Activated naive CD8-positive, alpha-beta T cell treated with anti-CD3 and anti-CD28 coated beads for 36 hours (primary cell): ENCODE results near the gene TMEM139. TPM values are rescaled to one million over a fixed set of nuclear protein-coding genes. Genes with fewer than 3 reads are reported as not detected.

Experiments used
- DNase-seq: peaks from one replicate; pipeline ENCODE4 v3.0.0; 2021
- H3K27ac Mint-ChIP-seq: one replicate; pipeline ENCODE4 v1.8.0; 2022; ENCODE audit warnings: mild to moderate bottlenecking, moderate library complexity, mixed read lengths
- H3K27me3 Mint-ChIP-seq: one replicate; pipeline ENCODE4 v1.8.0; 2022; ENCODE audit warnings: mild to moderate bottlenecking, mixed read lengths
- H3K36me3 Mint-ChIP-seq: one replicate; pipeline ENCODE4 v1.8.0; 2021; ENCODE audit warnings: mild to moderate bottlenecking, mixed read lengths
- H3K4me1 Mint-ChIP-seq: one replicate; pipeline ENCODE4 v1.8.0; 2021; ENCODE audit warnings: mixed read lengths
- H3K4me3 Mint-ChIP-seq: one replicate; pipeline ENCODE4 v1.8.0; 2022; ENCODE audit warnings: mild to moderate bottlenecking, moderate library complexity, mixed read lengths
- H3K9me3 Mint-ChIP-seq: one replicate; pipeline ENCODE4 v1.8.0; 2022; ENCODE audit warnings: mixed read lengths
- total RNA-seq, 2 experiments: library from RNA; stranded (reverse); gene quantifications; one replicate each; pipeline ENCODE4 v1.2.3, GENCODE V29; 2021

The TMEM139 gene
- total RNA-seq, result 1 to 10 TPM; 2.3 to 2.7 TPM

- DNase-seq, result no peak
- H3K4me1 Mint-ChIP-seq, result peaks cover 28% of the 10 kb centered on the region
- H3K27ac Mint-ChIP-seq, result no peak within 1 kb of the TSS
- H3K27me3 Mint-ChIP-seq, result no peaks in the 10 kb centered on the region
- H3K9me3 Mint-ChIP-seq, result peaks cover 3% of the 10 kb centered on the region
- peaks cover 14% of the 10 kb centered on the region for H3K36me3 Mint-ChIP-seq
- no peak within 1 kb of the TSS for H3K4me3 Mint-ChIP-seq
These were observed at the start of gene TMEM139 for GRCh38 chr7:143284591-143285469. Gene TMEM139 (plus strand): TSS chr7:143284958. CDS start chr7:143285958, 1,000 bp downstream.

- Mint-ChIP-seq H3K4me3 (no peak overlapping the region), H3K9me3 (peaks cover 14% of the 10 kb centered on the region), H3K27ac (no peak overlapping the region), H3K27me3 (peaks cover 8% of the 10 kb centered on the region), H3K4me1 (peaks cover 3% of the 10 kb centered on the region), H3K36me3 (peaks cover 7% of the 10 kb centered on the region)
- DNase-seq, result no peak
These were observed 49.2 kb upstream of the TMEM139 start for GRCh38 chr7:143235561-143235960.

GRCh38 chr7:143236408-143236990, 48.3 kb upstream of the TMEM139 start:
- Mint-ChIP-seq H3K4me3 (no peak overlapping the region), H3K36me3 (peaks cover 7% of the 10 kb centered on the region), H3K4me1 (peaks cover 7% of the 10 kb centered on the region), H3K9me3 (peaks cover 14% of the 10 kb centered on the region), H3K27ac (no peak overlapping the region), H3K27me3 (peaks cover 8% of the 10 kb centered on the region)
- DNase-seq, result no peak

GRCh38 chr7:143237366-143237765, 47.4 kb upstream of the TMEM139 start:
- Mint-ChIP-seq H3K4me3 (no peak overlapping the region), H3K4me1 (peaks cover 7% of the 10 kb centered on the region), H3K36me3 (peaks cover 7% of the 10 kb centered on the region), H3K27me3 (peaks cover 8% of the 10 kb centered on the region), H3K27ac (no peak overlapping the region), H3K9me3 (peaks cover 14% of the 10 kb centered on the region)
- DNase-seq, result no peak

GRCh38 chr7:143238289-143238980, 46.3 kb upstream of the TMEM139 start:
- DNase-seq, result no peak
- Mint-ChIP-seq H3K36me3 (peaks cover 7% of the 10 kb centered on the region), H3K9me3 (peaks cover 14% of the 10 kb centered on the region), H3K27me3 (peaks cover 8% of the 10 kb centered on the region), H3K4me1 (peaks cover 7% of the 10 kb centered on the region), H3K4me3 (no peak overlapping the region), H3K27ac (no peak overlapping the region)

GRCh38 chr7:143239813-143240212, 44.9 kb upstream of the TMEM139 start:
- Mint-ChIP-seq H3K36me3 (peaks cover 7% of the 10 kb centered on the region), H3K27me3 (peaks cover 8% of the 10 kb centered on the region), H3K4me1 (peaks cover 20% of the 10 kb centered on the region), H3K27ac (no peak overlapping the region), H3K9me3 (peaks cover 14% of the 10 kb centered on the region), H3K4me3 (no peak overlapping the region)
- DNase-seq, result no peak

GRCh38 chr7:143240291-143241168, 44.2 kb upstream of the TMEM139 start:
- no peak overlapping the region for H3K4me3 Mint-ChIP-seq
- peaks cover 7% of the 10 kb centered on the region for H3K36me3 Mint-ChIP-seq
- peaks cover 14% of the 10 kb centered on the region for H3K9me3 Mint-ChIP-seq
- peaks cover 3% of the 10 kb centered on the region for H3K27me3 Mint-ChIP-seq
- peak; percentile 61 for DNase-seq
- H3K27ac Mint-ChIP-seq, result peak overlapping the region; percentile 9
- H3K4me1 Mint-ChIP-seq, result peaks cover 25% of the 10 kb centered on the region

- DNase-seq, result no peak
- Mint-ChIP-seq H3K9me3 (peaks cover 6% of the 10 kb centered on the region), H3K4me1 (peaks cover 40% of the 10 kb centered on the region), H3K4me3 (no peak overlapping the region), H3K27ac (no peak overlapping the region), H3K36me3 (peaks cover 1% of the 10 kb centered on the region), H3K27me3 (no peaks in the 10 kb centered on the region)
These were observed 42.5 kb upstream of the TMEM139 start for GRCh38 chr7:143242306-143242705.

- Mint-ChIP-seq H3K36me3 (peaks cover 1% of the 10 kb centered on the region), H3K4me3 (no peak overlapping the region), H3K4me1 (peaks cover 41% of the 10 kb centered on the region), H3K27ac (no peak overlapping the region), H3K9me3 (peaks cover 3% of the 10 kb centered on the region), H3K27me3 (no peaks in the 10 kb centered on the region)
- no peak for DNase-seq
These were observed 41.6 kb upstream of the TMEM139 start for GRCh38 chr7:143243111-143243510.

- Mint-ChIP-seq H3K9me3 (peaks cover 3% of the 10 kb centered on the region), H3K27ac (no peak overlapping the region)
These were observed 41.1 kb upstream of the TMEM139 start for GRCh38 chr7:143243614-143244013.

GRCh38 chr7:143244321-143244720, 40.4 kb upstream of the TMEM139 start:
- Mint-ChIP-seq H3K9me3 (peaks cover 7% of the 10 kb centered on the region), H3K27me3 (no peaks in the 10 kb centered on the region), H3K4me3 (no peak overlapping the region), H3K36me3 (peaks cover 5% of the 10 kb centered on the region), H3K27ac (no peak overlapping the region), H3K4me1 (peaks cover 46% of the 10 kb centered on the region)
- no peak for DNase-seq

More at GRCh38 chr7:143243614-143244013, 41.1 kb upstream of the TMEM139 start:
- Mint-ChIP-seq H3K36me3 (peaks cover 1% of the 10 kb centered on the region), H3K27me3 (no peaks in the 10 kb centered on the region), H3K4me3 (no peak overlapping the region), H3K4me1 (peaks cover 44% of the 10 kb centered on the region)
- no peak for DNase-seq

- H3K27ac Mint-ChIP-seq, result peak overlapping the region; percentile 43
- no peak for DNase-seq
- peaks cover 11% of the 10 kb centered on the region for H3K9me3 Mint-ChIP-seq
- no peak overlapping the region for H3K4me3 Mint-ChIP-seq
- peaks cover 6% of the 10 kb centered on the region for H3K36me3 Mint-ChIP-seq
- H3K27me3 Mint-ChIP-seq, result no peaks in the 10 kb centered on the region
- H3K4me1 Mint-ChIP-seq, result peaks cover 52% of the 10 kb centered on the region
These were observed 39.6 kb upstream of the TMEM139 start for GRCh38 chr7:143245123-143245522.

- Mint-ChIP-seq H3K27ac (no peak overlapping the region), H3K4me3 (no peak overlapping the region), H3K4me1 (peaks cover 64% of the 10 kb centered on the region), H3K36me3 (peaks cover 12% of the 10 kb centered on the region), H3K27me3 (no peaks in the 10 kb centered on the region), H3K9me3 (peaks cover 14% of the 10 kb centered on the region)
- DNase-seq, result no peak
These were observed 37.4 kb upstream of the TMEM139 start for GRCh38 chr7:143247372-143247771.

GRCh38 chr7:143248761-143249354, 35.9 kb upstream of the TMEM139 start:
- H3K9me3 Mint-ChIP-seq, result peaks cover 19% of the 10 kb centered on the region
- no peak for DNase-seq
- H3K4me3 Mint-ChIP-seq, result no peak overlapping the region
- peaks cover 18% of the 10 kb centered on the region for H3K36me3 Mint-ChIP-seq
- no peaks in the 10 kb centered on the region for H3K27me3 Mint-ChIP-seq
- H3K27ac Mint-ChIP-seq, result no peak overlapping the region
- peaks cover 63% of the 10 kb centered on the region for H3K4me1 Mint-ChIP-seq
